Measurements from ENCODE around the gene RRH.

- TF ChIP-seq POLR2AphosphoS5 (IDR thresholded peaks at IDR 0.05) (peak; percentile 41), CTCF (IDR thresholded peaks at IDR 0.05) (no peak)
These were observed 25.9 kb upstream of the RRH start, which contains the start of gene CFI for GRCh38 chr4:109801895-109802319.

All from prostate gland (tissue), 2 donors.